WTC11 (cell line): Measurements from ENCODE around the gene LCLAT1. TPM values are rescaled to one million over a fixed set of nuclear protein-coding genes. Genes with fewer than 3 reads are reported as not detected.
A peak's percentile ranks its signal among the peaks of the same experiment; 100 is the strongest.

Experiments used
- ATAC-seq: fragments of 200-7000 bp; cut with Tn5 transposase; 2 replicates; pipeline ENCODE4 v1.10.0; 2021; ENCODE audit warnings: mild to moderate bottlenecking, moderate library complexity
- CTCF ChIA-PET: fragments of 300-600 bp; sonication (Branson Sonifier 250); formaldehyde crosslinking; loops from one replicate; lab custom pipeline; 2021; ENCODE audit warnings: antibody characterized with exemption; lab: Charles Lee
- POLR2A ChIA-PET: fragments of 350-600 bp; sonication (Branson Sonifier 250); formaldehyde crosslinking; loops from one replicate; lab custom pipeline; 2021; ENCODE audit warnings: antibody characterized with exemption; lab: Charles Lee
- DNase-seq: peaks from one replicate; pipeline ENCODE4 v3.0.0; 2021; ENCODE audit warnings: low spot score
- H3K27ac Mint-ChIP-seq: 2 replicates; pipeline ENCODE4 v1.8.0; 2021; ENCODE audit warnings: mixed read lengths
- H3K27me3 Mint-ChIP-seq: 2 replicates; pipeline ENCODE4 v1.8.0; 2021; ENCODE audit warnings: low read depth, mild to moderate bottlenecking, moderate library complexity, mixed read lengths
- H3K36me3 Mint-ChIP-seq: 2 replicates; pipeline ENCODE4 v1.8.0; 2021; ENCODE audit warnings: mixed read lengths
- H3K4me1 Mint-ChIP-seq: 2 replicates; pipeline ENCODE4 v1.8.0; 2022; ENCODE audit warnings: mixed read lengths
- H3K4me3 Mint-ChIP-seq: 2 replicates; pipeline ENCODE4 v1.8.0; 2021; ENCODE audit warnings: mild to moderate bottlenecking, moderate library complexity, mixed read lengths
- H3K9me3 Mint-ChIP-seq: 2 replicates; pipeline ENCODE4 v1.8.0; 2021; ENCODE audit warnings: mixed read lengths
- ATF1 ChIP-seq: sonication (generic); formaldehyde crosslinking; IDR thresholded peaks from 2 replicates; pipeline ENCODE4 v1.8.1; 2023; ENCODE audit warnings: mild to moderate bottlenecking, moderate library complexity, missing genetic modification reagents
- EMX1 ChIP-seq: fragments of 250-450 bp; sonication (Bioruptor Pico); IDR thresholded peaks from 2 replicates; pipeline ENCODE4 v1.8.0; 2021; ENCODE audit warnings: mild to moderate bottlenecking
- FOXK1 ChIP-seq: sonication (generic); formaldehyde crosslinking; IDR thresholded peaks from 2 replicates; pipeline ENCODE4 v1.8.0; 2022; ENCODE audit warnings: mild to moderate bottlenecking, moderate library complexity, missing genetic modification reagents
- HMGA2 ChIP-seq: fragments of 250-450 bp; sonication (Bioruptor Pico); IDR thresholded peaks from 2 replicates; pipeline ENCODE4 v1.4.0; 2021; ENCODE audit warnings: mild to moderate bottlenecking, moderate library complexity
- MXD4 ChIP-seq: fragments of 250-450 bp; sonication (Bioruptor Pico); IDR thresholded peaks from 2 replicates; pipeline ENCODE4 v1.8.0; 2021; ENCODE audit warnings: mild to moderate bottlenecking, moderate library complexity, borderline replicate concordance
- NR3C1 ChIP-seq: sonication (generic); formaldehyde crosslinking; conservative IDR thresholded peaks from 2 replicates; pipeline ENCODE4 v1.8.1; 2023; ENCODE audit warnings: low read depth, mild to moderate bottlenecking, missing genetic modification reagents
- TEAD4 ChIP-seq: sonication (generic); formaldehyde crosslinking; IDR thresholded peaks from 2 replicates; pipeline ENCODE4 v1.8.0; 2022; ENCODE audit warnings: mild to moderate bottlenecking, missing genetic modification reagents
- ZBTB21 ChIP-seq: sonication (generic); formaldehyde crosslinking; IDR thresholded peaks from 2 replicates; pipeline ENCODE4 v1.8.1; 2023; ENCODE audit warnings: mild to moderate bottlenecking, missing genetic modification reagents, borderline replicate concordance
- ZNF219 ChIP-seq: sonication (generic); formaldehyde crosslinking; IDR thresholded peaks from 2 replicates; pipeline ENCODE4 v1.8.0; 2023; ENCODE audit warnings: missing genetic modification reagents, mild to moderate bottlenecking, borderline replicate concordance
- ZNF263 ChIP-seq: sonication (generic); formaldehyde crosslinking; IDR thresholded peaks from 2 replicates; pipeline ENCODE4 v1.8.1; 2022; ENCODE audit warnings: low read depth, mild to moderate bottlenecking, moderate library complexity, missing genetic modification reagents
- ZNF671 ChIP-seq: fragments of 250-450 bp; sonication (Bioruptor Pico); IDR thresholded peaks from 2 replicates; pipeline ENCODE4 v1.8.0; 2021; ENCODE audit warnings: mild to moderate bottlenecking
- total RNA-seq: library from RNA; stranded (reverse); gene quantifications from 3 replicates; pipeline ENCODE4 v1.2.3, GENCODE V29; 2021
- TF ChIP-seq, protein P1 (sequence below): sonication (generic); formaldehyde crosslinking; IDR thresholded peaks from 2 replicates; pipeline ENCODE4 v1.8.0; 2022; ENCODE audit warnings: missing genetic modification reagents
- TF ChIP-seq, protein P2 (sequence below): sonication (generic); formaldehyde crosslinking; IDR thresholded peaks from 2 replicates; pipeline ENCODE4 v1.8.1; 2023; ENCODE audit warnings: mild to moderate bottlenecking, missing genetic modification reagents
- TF ChIP-seq, protein P3 (sequence below): sonication (generic); formaldehyde crosslinking; IDR thresholded peaks from 2 replicates; pipeline ENCODE4 v1.8.1; 2022; ENCODE audit warnings: low read depth, missing genetic modification reagents, borderline replicate concordance
- TF ChIP-seq, protein P4 (sequence below): sonication (generic); formaldehyde crosslinking; IDR thresholded peaks from 2 replicates; pipeline ENCODE4 v1.8.1; 2022; ENCODE audit warnings: missing genetic modification reagents, borderline replicate concordance
- TF ChIP-seq, protein P5 (sequence below): sonication (generic); formaldehyde crosslinking; IDR thresholded peaks from 2 replicates; pipeline ENCODE4 v1.8.1; 2022; ENCODE audit warnings: low read depth, mild to moderate bottlenecking, moderate library complexity, missing genetic modification reagents, borderline replicate concordance
- TF ChIP-seq, protein P6 (sequence below): fragments of 250-450 bp; sonication (Bioruptor Pico); IDR thresholded peaks from 2 replicates; pipeline ENCODE4 v1.9.0; 2021; ENCODE audit warnings: moderate library complexity, mild to moderate bottlenecking, inconsistent platforms, borderline replicate concordance

The LCLAT1 gene
- total RNA-seq, 1 experiment from 2014 or later = 22.3 TPM

DNA sequence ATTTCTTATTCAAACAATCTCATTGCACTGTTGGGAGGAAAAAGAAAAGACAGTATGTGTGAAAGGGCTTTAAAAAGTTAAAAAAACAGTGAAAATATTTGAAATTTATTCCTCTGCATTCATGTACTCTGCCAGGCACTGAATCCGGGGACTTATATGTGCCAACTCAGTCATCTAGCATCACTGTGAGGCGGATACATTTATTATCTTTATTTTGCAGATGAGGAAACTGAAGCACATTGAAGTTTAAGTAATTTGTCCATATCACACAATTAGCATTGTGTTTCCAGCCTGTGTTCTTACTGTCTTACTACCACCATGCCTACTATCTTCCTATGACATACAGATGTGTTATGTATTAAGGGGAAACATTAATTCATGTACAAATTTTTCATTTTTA is 1.8 kb downstream of the LCLAT1 start (continued):
- TF ChIP-seq, protein P1, sequence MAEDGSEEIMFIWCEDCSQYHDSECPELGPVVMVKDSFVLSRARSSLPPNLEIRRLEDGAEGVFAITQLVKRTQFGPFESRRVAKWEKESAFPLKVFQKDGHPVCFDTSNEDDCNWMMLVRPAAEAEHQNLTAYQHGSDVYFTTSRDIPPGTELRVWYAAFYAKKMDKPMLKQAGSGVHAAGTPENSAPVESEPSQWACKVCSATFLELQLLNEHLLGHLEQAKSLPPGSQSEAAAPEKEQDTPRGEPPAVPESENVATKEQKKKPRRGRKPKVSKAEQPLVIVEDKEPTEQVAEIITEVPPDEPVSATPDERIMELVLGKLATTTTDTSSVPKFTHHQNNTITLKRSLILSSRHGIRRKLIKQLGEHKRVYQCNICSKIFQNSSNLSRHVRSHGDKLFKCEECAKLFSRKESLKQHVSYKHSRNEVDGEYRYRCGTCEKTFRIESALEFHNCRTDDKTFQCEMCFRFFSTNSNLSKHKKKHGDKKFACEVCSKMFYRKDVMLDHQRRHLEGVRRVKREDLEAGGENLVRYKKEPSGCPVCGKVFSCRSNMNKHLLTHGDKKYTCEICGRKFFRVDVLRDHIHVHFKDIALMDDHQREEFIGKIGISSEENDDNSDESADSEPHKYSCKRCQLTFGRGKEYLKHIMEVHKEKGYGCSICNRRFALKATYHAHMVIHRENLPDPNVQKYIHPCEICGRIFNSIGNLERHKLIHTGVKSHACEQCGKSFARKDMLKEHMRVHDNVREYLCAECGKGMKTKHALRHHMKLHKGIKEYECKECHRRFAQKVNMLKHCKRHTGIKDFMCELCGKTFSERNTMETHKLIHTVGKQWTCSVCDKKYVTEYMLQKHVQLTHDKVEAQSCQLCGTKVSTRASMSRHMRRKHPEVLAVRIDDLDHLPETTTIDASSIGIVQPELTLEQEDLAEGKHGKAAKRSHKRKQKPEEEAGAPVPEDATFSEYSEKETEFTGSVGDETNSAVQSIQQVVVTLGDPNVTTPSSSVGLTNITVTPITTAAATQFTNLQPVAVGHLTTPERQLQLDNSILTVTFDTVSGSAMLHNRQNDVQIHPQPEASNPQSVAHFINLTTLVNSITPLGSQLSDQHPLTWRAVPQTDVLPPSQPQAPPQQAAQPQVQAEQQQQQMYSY = no peak
- TF ChIP-seq ZNF263 (CRISPR knock-in tag) = no peak
- no peak for TF ChIP-seq EMX1 (CRISPR knock-in tag)
- no peak for TF ChIP-seq ZNF671
- TF ChIP-seq, protein P2, sequence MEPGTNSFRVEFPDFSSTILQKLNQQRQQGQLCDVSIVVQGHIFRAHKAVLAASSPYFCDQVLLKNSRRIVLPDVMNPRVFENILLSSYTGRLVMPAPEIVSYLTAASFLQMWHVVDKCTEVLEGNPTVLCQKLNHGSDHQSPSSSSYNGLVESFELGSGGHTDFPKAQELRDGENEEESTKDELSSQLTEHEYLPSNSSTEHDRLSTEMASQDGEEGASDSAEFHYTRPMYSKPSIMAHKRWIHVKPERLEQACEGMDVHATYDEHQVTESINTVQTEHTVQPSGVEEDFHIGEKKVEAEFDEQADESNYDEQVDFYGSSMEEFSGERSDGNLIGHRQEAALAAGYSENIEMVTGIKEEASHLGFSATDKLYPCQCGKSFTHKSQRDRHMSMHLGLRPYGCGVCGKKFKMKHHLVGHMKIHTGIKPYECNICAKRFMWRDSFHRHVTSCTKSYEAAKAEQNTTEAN = no peak
- no peak for TF ChIP-seq ZBTB21 (CRISPR knock-in tag)
- TF ChIP-seq, protein P3, sequence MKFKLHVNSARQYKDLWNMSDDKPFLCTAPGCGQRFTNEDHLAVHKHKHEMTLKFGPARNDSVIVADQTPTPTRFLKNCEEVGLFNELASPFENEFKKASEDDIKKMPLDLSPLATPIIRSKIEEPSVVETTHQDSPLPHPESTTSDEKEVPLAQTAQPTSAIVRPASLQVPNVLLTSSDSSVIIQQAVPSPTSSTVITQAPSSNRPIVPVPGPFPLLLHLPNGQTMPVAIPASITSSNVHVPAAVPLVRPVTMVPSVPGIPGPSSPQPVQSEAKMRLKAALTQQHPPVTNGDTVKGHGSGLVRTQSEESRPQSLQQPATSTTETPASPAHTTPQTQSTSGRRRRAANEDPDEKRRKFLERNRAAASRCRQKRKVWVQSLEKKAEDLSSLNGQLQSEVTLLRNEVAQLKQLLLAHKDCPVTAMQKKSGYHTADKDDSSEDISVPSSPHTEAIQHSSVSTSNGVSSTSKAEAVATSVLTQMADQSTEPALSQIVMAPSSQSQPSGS (CRISPR knock-in tag) = no peak

DNA sequence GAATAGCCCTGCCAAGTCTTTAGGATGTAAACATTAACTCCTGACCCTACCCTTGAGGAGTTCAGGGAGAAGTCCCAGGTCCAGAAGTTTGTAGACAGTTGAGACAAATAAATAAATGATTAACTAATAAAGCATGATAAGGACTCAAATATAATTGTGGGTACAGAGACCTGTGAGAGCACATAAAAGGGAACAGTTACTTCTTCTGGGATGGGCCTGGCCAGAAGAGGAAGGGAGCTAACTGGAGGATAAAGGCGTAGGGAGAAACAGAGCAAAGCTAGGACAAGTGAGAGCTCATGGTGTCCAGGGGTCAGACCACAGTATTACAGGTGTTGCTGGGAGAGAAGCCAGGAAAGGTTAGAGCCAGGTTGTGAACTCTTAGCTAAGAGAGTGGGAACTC is 3.0 kb downstream of the LCLAT1 start:
- no peak for ATAC-seq
- H3K27ac Mint-ChIP-seq = peak overlapping the region; percentile 33; the same call in 1 of the 2 replicates
- TF ChIP-seq, protein P4, sequence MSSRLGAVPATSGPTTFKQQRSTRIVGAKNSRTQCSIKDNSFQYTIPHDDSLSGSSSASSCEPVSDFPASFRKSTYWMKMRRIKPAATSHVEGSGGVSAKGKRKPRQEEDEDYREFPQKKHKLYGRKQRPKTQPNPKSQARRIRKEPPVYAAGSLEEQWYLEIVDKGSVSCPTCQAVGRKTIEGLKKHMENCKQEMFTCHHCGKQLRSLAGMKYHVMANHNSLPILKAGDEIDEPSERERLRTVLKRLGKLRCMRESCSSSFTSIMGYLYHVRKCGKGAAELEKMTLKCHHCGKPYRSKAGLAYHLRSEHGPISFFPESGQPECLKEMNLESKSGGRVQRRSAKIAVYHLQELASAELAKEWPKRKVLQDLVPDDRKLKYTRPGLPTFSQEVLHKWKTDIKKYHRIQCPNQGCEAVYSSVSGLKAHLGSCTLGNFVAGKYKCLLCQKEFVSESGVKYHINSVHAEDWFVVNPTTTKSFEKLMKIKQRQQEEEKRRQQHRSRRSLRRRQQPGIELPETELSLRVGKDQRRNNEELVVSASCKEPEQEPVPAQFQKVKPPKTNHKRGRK (CRISPR knock-in tag) = no peak
- TF ChIP-seq HMGA2 (CRISPR knock-in tag) = no peak
- TF ChIP-seq, protein P5, sequence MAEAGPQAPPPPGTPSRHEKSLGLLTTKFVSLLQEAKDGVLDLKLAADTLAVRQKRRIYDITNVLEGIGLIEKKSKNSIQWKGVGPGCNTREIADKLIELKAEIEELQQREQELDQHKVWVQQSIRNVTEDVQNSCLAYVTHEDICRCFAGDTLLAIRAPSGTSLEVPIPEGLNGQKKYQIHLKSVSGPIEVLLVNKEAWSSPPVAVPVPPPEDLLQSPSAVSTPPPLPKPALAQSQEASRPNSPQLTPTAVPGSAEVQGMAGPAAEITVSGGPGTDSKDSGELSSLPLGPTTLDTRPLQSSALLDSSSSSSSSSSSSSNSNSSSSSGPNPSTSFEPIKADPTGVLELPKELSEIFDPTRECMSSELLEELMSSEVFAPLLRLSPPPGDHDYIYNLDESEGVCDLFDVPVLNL (CRISPR knock-in tag) = no peak
- TF ChIP-seq TEAD4 (CRISPR knock-in tag) = no peak
- TF ChIP-seq FOXK1 (CRISPR knock-in tag) = no peak
- no peak for TF ChIP-seq NR3C1 (CRISPR knock-in tag)
- no peak for TF ChIP-seq ZNF219
- no peak for TF ChIP-seq ATF1 (CRISPR knock-in tag)
- TF ChIP-seq, protein P6, sequence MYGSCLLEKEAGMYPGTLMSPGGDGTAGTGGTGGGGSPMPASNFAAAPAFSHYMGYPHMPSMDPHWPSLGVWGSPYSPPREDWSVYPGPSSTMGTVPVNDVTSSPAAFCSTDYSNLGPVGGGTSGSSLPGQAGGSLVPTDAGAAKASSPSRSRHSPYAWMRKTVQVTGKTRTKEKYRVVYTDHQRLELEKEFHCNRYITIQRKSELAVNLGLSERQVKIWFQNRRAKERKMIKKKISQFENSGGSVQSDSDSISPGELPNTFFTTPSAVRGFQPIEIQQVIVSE (CRISPR knock-in tag) = no peak
- no peak for TF ChIP-seq MXD4 (CRISPR knock-in tag)
- ChIA-PET CTCF (interaction anchor here (0.9 kb wide), 1 partner anchor 261 kb away, joined by 3 read pairs; no protein-coding TSS in a partner anchor), POLR2A (no interaction called here)
- peaks cover 13% of the 10 kb centered on the region for H3K27me3 Mint-ChIP-seq
- H3K36me3 Mint-ChIP-seq = peaks cover 5% of the 10 kb centered on the region; the same call in 1 of the 2 replicates
- H3K9me3 Mint-ChIP-seq = no peaks in the 10 kb centered on the region
- peaks cover 29% of the 10 kb centered on the region for H3K4me1 Mint-ChIP-seq
- no peak overlapping the region for H3K4me3 Mint-ChIP-seq
- DNase-seq = no peak
